ENCODE data around the gene THSD7A.

- TF ChIP-seq CTCF (optimal IDR thresholded peaks at IDR 0.05 in 1 of 3, IDR thresholded peaks at IDR 0.05 in 1 of 3, conservative IDR thresholded peaks at IDR 0.05 in 1 of 3; ENCODE audit: extremely low read depth in 1 of 3, insufficient read depth in 2 of 3, low read length in 3 of 3) (no peak), EZH2 (IDR thresholded peaks at IDR 0.05; ENCODE audit: low read length) (no peak)
Measured at GRCh38 chr7:11742496-11742895, 89.5 kb downstream of the THSD7A start.

Measured in keratinocyte (primary cell).